Measurements from ENCODE around the gene TMEM178A.
A peak's percentile ranks its signal among the peaks of the same experiment; 100 is the strongest.
"Not testable (repeated sequence)": the region's sequence is repeated elsewhere in the genome, so short reads cannot be mapped to it uniquely, and the experiment has no call there.

The TMEM178A gene

DNA sequence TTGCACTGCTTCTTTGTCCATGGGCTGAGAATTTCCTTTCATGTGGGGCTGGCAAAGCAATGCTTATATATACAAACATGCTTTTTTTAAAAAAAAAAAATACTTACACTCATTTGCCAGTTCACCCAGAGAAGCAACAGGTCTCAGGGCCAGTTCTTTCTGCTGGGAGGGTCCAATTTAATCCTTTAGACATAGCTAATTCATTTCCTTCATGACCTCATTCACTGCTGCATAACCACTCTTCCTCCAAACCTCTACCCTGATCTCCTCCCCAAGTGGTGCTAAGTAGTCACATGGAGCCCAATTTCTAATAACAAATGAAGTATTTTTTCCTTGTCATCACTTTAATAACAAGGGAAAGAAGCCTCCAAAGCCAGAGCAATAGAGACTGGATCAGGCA, 17.1 kb upstream of the TMEM178A start:
- DNase-seq = no peak

DNA sequence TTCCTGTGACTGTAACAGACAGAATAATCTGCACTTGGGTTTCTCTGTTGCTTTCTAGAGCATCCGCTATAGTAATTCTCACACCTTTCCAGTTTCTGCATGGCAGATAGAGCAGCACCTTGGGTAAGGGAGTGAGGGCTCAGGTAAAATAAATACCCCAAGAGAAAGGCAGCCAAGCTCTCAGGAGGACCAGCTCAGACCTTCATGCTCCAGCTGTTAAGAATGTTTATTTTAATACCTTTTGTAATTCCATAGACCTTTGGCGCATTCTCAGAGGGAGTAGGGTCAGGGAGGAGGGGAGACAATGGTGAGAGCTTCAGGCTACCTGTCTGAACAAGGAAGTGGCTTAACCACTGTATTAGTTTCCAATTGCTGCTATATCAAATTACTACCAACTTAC, 16.2 kb upstream of the TMEM178A start:
- no peak for DNase-seq

DNA sequence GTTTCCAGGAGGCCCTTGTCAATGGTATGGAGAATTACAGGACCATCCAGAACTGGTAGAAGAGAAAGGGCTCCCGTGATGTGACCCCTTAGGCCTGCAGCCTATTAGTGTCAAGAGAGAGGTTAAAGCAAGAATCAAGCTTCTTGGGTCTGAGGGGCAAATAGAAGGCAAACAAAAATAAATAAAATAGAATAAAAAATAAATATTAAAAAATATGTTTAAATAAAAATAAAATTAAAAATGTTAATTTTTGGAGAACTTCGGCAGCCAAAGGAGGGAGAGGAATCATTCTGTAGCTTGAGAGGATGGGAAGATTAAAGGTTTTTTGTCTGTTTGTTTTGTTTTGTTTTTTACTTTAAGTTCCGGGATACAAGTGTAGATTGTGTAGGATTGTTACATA, 15.2 kb upstream of the TMEM178A start:
- no peak for DNase-seq

DNA sequence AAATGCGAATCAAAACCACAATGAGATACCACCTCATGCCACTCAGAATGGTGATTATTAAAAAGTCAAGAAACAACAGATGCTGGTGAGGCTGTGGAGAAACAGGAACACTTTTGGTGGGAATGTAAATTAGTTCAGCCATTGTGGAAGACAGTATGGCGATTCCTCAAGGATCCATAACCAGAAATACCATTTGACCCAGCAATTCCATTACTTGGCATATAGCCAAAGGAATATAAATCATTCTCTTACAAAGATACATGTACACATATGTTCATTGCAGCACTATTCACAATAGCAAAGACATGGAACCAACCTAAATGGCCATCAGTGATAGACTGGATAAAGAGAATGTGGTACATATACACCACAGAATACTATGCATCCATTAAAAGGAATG, 9.5 kb upstream of the TMEM178A start:
- not testable (repeated sequence) for DNase-seq

DNA sequence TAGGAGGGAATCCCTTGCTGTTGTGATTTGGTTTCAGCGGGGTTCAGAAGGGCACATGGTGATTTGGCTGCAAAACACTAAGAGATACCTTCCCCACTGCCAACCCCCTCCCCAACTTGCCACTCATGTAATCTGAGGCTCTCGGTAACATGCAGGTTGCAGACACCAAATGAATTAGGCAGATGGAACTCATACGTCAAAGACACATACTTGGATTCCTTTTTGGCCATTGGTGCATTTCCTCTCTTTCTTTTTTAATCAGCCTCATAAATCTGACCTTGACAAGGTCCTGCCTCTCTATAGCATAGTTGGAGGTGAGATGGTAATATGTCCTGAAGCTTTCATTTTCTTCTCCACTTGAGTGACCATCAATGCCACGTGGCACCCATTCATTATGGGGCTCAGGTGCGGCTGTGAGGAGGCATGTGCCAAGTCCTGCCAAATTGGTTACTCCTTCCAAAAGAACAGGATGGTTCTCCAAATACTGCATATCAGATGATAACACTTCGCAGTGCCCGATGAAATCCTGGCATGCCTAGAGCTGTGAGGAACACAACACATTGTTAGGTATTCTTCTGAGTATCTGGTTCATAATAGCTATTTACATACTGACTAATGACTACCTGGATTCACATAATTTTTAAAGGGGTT, 8.3 kb upstream of the TMEM178A start:
- no peak for DNase-seq

DNA sequence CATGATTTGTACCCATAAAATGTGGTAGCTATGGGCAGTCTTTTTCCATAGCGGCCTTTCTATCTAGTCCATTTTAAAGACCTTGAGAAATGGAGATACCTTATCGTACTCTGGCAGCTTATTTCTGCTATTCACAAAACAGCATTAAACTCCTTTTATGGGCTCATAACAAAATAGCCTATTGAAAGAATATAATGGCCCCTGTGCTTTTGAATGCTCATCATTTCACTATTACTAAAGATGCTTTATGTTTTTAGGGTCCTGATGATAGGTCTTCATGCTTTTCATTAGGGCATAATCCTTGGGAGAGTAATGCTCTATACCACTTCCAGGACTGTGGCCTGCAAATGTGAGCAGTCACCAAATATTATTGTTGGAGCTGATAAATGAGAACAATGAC, 7.3 kb upstream of the TMEM178A start:
- DNase-seq = no peak

DNA sequence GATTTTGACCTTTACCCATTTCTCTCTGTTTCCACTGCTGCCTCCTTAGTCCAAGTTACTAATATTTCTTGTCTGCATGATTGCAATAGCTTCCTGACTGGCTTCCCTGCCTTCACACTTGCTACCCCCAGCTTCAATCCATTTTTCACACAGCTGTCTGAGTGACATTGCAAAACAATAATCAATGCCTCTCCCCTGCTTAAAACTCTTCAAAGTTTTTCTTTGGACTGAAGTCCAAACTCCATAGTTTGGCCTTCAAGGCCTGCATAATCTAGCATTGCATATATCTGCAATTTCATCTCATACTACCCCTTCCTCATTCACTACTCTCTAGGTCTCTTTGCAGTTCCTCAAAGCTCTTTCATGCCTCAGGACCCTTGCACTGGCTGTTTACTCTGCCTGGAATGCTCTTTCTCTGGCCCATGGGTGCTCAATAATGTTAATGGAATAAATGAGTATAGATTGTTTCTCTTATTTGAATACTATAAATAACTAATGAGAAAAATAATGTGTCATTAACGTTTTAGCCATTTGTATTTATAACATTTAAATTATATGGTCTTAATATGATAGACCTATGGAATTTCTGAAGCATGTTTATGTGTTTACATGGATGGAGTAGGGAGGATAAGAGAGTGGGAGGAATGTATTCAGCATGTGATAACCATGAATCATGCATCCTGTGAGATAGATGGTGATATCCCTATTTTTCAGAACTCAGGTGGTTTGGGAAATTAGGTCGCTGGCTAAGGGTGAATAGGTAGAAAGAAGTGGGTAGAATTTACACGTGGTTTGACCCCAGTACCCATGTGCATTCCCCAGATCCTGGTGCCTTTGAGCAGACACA, 5.7 kb upstream of the TMEM178A start:
- DNase-seq = no peak

DNA sequence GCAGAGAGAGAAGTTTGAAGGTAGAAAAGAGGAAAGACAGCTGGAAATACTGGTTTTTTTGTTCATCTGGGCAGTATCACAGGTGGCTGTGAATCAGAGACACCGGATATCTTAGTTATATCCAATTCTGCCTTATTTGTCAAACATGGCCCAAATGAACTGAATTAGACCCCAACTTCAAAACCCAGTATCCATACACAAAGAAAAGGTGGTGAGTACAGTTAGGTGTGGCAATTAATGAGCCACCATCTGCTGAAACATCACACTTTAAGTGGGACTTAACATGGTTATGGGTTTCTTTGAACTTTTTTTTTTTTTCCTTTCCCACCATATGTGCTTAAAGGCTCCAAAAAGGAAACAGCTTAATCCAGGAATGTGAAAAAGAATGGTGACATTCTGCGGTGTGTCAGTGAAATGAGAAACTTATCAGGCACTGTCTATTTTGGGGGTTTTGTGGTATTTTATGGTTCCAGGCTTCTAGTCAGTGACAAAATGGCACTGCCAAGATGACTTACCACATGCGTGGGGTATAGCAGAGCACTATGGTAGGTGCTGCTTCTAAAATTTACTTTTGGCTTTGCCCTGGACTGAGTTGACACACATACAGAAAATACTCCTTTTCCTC, 5.0 kb upstream of the TMEM178A start:
- no peak for DNase-seq

DNA sequence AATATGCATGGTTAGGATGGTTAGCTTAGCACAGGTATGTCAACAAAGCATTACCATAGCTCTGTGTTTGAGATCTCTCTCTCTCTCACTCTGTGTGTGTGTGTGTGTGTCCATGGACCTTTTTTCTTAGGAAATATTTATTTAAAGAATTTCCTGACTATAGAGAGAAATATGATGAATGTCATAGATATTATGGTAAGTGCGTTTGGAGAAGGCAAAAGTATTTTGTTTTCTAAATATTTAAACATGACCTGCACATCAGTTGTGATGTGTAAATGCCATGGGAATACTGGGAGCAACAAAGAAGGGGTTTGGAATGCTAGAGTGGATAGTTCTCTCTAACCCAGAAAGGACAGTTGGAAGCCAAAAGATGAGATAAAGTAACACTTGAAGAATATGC, 3.9 kb upstream of the TMEM178A start:
- no peak for DNase-seq

DNA sequence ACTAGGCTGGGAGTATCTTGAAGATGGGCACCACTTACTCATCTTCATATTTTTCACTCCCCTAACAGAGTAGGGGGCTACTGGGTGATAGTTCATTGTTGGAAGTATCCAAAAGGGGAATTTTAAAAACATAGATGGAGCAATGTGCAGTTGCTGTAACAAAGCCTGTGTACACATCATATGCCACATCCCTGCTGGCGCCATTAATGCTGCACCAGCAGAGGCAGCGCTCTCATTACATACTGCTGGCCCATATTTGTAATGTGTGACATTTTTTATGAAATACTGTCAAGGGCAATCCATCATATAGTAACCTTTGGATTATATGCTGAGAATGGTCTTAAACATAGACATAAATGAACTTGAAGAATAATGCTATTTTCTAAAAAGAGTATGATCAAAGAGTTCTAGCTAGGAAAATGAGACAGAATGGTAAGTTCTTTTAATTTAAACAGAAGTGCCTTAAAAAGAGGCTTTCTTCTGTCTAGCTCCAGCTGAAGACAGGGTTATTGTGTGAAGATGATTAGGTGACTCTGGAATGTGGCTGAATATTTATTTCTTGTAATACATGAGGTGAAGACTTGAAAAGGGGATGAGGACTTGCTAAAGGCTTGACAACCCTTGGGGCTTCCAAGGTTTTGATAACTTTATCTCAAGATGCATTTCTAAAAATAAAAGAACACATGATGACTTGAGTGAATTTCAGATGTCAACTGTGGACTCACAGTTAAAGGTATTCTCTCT, 2.4 kb upstream of the TMEM178A start:
- no peak for DNase-seq

DNA sequence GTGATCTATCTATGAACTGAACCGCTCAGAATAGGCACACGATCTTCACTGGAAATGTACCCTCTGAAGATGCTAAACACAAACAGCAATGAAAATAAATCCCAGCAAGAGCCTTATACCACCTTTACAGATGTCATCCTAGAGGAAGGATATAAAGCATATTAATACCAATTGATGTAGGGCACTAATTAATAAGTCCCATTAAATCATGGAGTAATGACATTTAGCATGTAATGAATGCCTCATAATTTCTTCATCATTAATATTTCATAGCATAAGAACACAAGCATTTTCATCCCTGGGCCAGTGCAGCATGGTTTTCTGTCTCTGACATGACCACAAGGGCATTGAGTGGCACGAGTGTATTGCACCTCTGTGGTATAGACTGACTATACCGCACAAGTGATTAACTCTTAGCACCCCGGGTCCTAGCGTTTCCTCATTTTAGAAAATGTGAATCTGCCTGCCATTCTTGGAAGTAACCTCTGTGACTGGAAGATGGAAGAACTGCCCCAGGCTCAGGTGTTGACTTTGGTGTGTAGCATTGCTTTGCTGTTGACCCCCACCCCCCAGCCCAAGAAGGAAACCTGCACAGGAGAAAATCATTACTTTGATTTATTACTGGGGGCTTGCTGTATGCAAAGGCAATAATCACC, 1.4 kb upstream of the TMEM178A start:
- no peak for DNase-seq

DNA sequence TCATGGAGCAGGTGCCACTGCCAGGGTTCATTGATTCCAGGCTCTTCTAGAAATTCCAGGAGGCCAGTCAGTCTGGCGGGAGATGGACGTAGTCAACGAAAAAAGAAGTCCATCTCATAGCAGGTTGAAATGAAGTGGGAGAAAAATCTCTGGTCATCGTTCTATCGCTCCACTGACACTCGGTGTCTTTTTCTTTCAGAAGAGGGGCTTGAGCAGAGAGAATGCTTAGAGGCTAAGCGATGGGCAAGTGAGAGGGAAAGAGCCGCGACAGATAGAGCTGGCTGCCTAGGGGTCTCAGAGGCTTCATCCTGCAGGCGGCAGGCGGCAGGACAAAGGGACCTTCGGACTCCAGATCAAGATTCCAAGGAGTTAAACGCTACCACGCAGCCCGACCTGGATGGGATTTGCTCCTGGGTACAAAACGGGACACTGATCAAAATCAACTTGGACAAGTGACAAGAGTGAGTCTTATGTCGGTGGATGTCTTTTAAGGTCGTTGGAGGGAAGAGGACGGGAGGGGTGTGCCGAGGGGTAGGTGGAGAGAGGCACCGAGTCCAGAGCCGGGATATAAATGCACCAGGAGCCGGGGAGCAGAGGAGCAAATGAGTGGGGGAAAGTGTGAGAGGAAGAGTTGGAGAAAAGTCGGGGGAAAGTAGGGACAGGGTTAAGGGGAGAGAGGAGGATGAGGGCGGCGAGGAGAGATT, 677 bp upstream of the TMEM178A start:
- DNase-seq = no peak

DNA sequence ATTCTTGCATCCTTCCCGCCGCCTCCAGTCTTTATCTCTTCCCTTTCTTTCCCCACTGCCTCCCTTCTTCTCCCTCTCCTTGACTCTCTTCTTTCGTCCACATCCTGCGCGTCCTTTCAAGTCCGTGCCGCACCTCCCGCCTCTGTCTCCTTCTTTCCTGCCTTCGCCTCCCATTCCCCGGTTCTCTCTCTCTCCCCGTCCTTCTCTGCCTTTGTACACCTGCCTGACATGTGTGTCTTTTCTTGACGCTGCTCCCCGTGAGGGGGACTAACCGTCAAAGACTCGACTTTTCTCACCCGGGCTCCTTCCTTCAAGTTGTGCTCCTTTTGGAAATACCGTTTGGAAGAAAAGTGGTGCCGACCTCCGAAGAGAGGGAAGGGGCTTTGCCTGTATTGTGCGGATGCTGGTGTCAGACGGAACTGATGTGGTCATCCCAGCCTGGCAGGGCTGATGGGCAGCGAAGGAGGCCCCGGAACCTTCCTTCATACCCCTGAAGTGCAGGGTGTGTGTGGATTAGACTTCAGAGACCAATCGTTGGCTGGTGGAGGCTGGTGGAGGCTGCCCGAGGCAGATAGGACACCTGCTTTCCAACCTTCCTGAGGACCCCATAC, 879 bp downstream of the TMEM178A start:
- DNase-seq = peak; percentile 47

DNA sequence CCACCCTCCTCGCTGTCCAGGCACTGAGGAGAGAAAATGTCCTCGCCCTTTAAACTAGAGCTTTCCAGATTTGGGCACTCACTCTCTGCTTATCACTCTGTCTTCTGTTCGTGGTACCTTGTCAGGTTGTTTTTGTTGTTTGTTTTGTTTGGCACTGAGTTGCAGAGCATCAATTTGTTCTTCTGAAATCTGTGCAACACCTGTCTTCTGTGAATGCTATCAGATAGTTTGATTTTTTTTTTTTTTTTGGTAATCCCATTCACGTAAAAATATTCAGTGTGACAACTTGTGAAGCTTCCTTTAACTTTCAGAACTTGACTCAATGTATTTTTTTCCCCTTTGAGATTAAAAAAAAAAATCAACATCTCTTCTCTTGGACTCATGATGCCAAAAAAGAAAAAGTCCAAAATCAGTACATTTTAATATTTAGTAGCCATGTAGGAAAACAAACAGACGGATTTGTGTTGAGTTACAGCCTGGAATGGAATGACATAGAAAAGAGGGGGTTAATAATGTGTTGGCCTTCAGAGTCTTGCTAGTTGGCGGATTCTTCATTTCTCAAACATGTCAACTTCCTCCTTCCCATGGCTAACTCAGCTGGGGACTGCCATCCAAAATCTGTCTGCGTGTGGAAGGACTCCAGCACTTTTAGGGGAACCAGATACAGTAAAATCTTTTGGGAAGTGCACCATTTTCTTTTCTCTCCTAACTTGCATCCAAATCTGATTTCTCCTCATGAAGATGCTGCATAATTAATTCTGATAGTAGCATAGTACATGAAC, 1.6 kb downstream of the TMEM178A start:
- DNase-seq = no peak

DNA sequence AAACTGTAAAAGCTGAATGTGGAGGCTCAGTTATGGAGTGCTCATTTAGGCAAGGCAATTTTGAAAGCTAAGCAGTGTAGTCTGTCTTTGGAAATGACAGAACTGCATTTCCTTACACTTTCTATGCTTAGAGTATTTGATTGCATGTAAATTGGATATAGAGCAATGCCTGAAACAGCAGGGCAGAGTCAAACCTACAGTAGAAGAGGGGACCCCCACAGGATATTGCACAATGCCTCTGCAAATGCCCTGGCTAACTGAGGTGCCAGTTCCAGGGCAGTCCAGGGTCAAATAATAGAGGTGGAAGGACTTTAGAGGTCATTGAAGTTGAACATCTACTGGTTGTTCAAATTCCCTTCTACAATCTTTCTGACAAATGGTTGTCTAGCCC, 2.2 kb downstream of the TMEM178A start:
- no peak for DNase-seq

DNA sequence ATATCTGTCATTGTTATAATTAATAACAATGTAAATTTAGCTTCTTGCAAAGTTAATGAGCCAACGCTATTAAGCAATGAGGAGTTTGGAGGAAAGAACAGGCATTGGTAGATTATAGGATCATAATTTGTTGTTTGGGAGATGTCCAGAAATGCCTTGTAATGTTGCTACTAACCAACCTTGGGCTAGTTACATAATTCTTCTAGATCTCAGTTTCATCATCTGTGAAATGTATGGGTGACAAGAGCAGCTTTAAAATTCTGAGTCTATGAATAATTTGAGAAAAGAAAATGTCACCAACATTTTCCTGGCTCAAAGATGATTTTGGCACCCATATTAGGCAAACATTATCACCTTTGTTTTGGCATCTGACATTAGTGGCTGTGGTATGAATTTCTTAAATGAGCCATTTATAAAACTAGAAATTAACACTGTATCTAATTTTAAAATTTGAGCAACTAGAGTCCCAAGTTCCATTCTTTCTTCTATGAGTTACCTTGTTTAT, 2.9 kb downstream of the TMEM178A start:
- no peak for DNase-seq

DNA sequence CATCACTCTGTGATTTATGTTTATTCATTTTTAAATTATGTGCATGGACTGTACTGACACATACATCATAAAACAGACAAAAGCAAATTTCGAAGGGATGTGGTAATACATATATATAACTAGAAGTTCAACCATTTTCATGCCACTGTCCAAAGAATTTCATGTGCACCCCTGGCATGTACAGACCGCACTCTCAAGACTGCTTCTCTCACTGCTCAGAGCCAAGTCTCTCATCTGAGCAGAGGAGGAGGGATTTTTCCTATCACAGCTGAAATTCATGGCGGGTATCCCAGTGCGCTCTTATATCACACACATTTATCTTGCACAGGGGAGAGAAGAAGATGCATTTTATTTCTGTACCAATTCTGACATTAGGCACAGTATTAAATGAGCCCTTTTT, 5.9 kb downstream of the TMEM178A start:
- no peak for DNase-seq

DNA sequence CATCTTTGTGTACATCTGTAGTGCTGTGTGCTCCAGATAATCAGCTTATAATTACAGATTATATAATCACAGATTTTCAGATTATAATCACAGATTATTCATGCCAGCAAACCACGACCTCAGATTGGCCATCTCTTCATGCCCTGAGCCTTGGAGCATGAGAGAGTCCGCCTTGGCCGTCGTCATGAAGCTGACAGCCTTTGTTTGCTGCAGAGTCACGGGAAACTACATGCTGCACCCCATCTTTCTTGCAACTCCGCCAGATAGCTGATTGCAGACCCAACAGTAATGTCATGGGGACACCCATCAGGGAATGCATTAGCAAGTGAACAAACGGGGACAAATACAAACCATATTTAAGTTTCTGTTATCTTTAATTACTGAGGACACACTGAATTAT, 7.3 kb downstream of the TMEM178A start:
- no peak for DNase-seq

DNA sequence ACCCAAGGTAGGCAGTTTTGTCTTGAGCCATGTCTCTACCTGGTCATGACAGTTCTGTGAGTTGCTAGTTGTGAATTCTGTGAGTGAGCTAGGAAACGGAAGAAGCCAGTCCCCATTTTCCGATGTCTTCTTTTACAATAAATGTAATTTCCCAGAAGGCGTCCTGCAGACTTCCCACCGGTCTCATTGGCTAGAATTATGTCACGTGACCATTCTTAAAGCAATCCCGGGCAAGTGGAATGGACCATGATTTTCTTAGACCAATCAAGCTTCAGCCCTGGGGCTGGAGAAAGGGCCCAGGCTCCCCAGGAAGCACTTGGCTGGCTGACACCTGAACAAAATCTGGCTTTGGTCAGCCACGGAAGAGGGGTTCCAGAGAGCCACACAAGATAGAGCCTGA, 10.6 kb downstream of the TMEM178A start:
- no peak for DNase-seq

DNA sequence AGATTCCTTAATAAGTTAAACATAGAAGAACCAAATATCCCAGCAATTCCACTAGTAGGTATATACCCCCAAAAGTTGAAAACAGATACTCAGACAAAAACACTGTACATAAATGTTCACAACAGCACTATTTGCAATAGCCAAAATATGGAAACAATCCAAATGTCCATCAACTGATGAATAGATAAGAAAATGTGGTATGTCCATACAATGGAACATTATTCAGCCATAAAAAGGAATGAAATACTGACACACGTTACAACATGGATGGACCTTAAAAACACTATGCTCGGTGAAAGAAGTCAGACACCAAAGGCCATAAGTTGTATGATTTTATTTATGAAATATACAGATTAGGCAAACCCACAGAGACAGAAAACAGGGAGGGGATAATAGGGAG, 12.5 kb downstream of the TMEM178A start:
- no peak for DNase-seq

DNA sequence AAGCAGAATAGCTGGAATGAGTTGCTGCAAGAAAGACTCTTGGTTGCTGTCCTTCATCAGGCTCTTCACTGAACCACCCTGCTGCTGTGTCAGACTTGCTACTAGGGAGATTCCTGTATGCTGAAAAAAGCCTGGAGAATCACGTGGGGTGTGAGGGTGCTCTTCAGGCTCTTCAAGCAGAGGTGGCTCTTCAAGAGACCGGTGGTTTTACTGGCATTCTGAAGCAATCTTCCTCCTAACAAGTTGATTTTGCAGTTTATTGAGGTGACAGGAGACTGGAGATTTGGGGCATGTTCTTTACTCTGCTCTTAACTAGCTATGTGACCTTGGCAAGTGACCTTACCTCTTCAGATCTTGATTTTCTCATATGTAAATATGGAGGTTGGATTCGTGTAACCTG, 14.1 kb downstream of the TMEM178A start:
- DNase-seq = no peak

All from right forelimb (tissue), 1 donor.